Measurements from ENCODE around the gene ARSB. TPM values are rescaled to one million over a fixed set of nuclear protein-coding genes. Genes with fewer than 3 reads are reported as not detected.
"Not testable (repeated sequence)": the region's sequence is repeated elsewhere in the genome, so short reads cannot be mapped to it uniquely, and the experiment has no call there.

ARSB gene
- total RNA-seq, 1 donor from 2014 or later: 14.6 TPM

DNA sequence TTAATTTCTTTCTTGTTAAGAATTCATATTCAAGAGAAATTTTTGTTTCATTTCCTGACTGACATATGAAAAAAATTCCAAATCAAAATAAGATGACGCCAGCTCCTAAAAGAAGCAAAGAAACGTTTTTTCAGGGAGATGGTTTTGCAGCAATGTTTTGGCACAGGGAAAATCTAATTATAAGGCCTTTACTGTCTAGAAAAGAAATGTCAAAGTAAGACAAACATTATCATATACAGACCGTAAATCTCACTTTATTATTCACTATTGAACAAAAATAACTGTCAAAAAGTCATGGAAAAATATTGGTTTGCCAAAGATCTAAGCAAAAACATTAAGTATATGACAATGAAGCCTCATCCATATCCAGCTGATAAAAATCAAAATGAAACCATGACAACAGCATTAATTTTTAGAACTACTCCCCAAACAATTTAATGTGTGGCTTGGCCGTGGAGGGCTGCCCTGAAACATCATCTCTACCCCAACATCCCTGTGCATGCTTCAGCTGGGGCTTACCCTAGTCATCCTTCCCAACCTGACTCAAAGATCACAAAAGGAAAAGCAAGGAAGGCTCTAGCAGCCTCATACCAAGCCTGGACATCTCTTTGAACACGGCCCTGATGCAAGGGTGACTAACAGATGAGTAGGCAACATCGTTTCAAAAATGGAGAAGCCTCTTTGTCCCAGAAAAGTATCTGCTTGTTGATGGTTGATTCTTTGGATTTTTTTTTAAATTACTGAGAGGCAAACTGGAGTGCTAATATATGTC is 95.6 kb downstream of the ARSB start:
- no peaks in the 10 kb centered on the region for H3K27me3 ChIP-seq (ENCODE audit: control insufficient read depth in 3 of 3, insufficient read depth in 3 of 3, low read length in 3 of 3)
- H3K4me1 ChIP-seq (ENCODE audit: control insufficient read depth in 3 of 3, insufficient read depth in 3 of 3, low read length in 3 of 3): peaks cover 0 to 3% (median 0%) of the 10 kb centered on the region in 3 donors
- no peaks in the 10 kb centered on the region for H3K9me3 ChIP-seq (ENCODE audit: control insufficient read depth in 3 of 3, low read length in 3 of 3)
- no peak overlapping the region for H3K9ac ChIP-seq (ENCODE audit: low read depth in 1 of 3, low read length in 3 of 3)
- H3K27ac ChIP-seq (ENCODE audit: low read depth, low read length): no peak overlapping the region
- H3K36me3 ChIP-seq (ENCODE audit: control insufficient read depth in 3 of 3, insufficient read depth in 3 of 3, low read length in 3 of 3): no peaks in the 10 kb centered on the region
- no peak overlapping the region for H3K4me3 ChIP-seq (ENCODE audit: low read length in 3 of 3)

DNA sequence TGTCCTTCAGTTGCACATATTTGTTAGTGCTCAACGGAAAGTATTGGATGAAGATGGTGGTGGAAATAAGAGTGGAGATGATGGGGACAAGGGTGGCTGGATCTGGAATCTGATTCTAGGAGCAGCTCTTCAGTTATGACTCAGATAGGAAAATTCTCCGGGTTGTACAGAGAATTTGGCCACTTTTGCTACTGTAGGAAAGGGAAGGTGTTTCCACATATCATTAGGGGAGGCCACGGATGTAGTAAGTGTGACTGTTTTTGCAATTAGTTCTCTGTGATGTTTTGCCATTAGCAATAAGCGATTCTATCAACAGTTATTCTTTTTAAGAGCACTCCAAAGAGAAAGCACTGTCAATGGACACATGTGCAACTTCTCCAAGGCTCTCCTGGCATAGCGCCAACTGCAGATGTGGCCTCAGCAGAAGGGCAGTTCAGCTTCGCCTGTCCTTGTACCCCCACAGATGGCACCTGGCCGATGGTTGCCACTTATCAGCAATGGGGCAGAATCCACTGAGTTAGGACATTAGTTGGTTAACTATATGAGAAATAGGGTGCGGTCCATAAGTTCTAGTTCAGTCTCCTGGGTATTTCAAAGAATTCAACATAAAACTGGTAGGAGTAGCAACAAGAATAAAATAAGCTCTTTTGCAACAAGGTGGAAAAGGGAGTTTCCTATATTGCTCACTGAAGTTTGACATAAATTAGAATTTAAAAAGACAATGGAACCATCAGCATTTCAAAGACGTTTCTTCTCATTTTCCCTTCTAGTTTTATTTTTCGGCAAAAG is 96.3 kb downstream of the ARSB start:
- Histone ChIP-seq H3K27me3 (ENCODE audit: control insufficient read depth in 3 of 3, insufficient read depth in 3 of 3, low read length in 3 of 3) (no peaks in the 10 kb centered on the region), H3K27ac (ENCODE audit: low read depth, low read length) (no peak overlapping the region), H3K9me3 (ENCODE audit: control insufficient read depth in 3 of 3, low read length in 3 of 3) (no peaks in the 10 kb centered on the region), H3K36me3 (ENCODE audit: control insufficient read depth in 3 of 3, insufficient read depth in 3 of 3, low read length in 3 of 3) (no peaks in the 10 kb centered on the region), H3K4me3 (ENCODE audit: low read length in 3 of 3) (no peak overlapping the region), H3K4me1 (ENCODE audit: control insufficient read depth in 3 of 3, insufficient read depth in 3 of 3, low read length in 3 of 3) (peaks cover 0 to 3% (median 0%) of the 10 kb centered on the region in 3 donors), H3K9ac (ENCODE audit: low read depth in 1 of 3, low read length in 3 of 3) (no peak overlapping the region)

DNA sequence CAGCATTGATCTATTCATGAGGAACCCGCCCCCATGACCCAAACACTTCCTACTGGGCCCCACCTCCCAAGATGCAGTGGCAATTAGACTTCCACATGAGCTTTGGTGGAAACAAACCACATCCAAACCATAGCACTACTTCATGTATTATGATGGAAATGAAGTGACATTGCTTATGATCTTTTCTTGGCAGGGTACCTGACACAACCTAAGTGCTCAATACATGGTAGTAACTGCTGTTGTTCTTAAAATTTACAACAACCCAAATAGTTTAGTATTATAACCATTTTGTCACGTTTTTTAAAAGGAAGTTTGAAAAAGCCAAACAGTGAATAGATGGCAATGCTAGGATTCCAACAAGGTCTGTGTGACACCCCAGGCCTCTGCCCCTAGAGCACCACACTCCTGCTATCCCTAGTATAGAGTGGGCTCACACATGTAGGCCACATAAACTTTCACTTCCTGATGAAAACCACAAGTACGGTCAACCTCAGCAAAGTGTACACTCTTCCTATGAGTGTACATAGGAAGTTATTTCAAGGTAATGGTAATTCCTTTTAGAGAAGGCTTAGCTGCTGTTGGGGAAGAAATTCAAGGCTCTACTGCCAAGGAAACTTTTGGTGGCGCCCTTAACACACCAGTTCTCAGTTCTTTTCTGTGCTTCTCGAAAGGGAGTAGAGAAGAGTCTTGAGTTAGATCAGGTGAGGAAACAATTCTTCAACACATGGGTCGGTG is 97.6 kb downstream of the ARSB start:
- no peaks in the 10 kb centered on the region for H3K9me3 ChIP-seq (ENCODE audit: control insufficient read depth in 3 of 3, low read length in 3 of 3)
- peaks cover 0 to 3% (median 0%) of the 10 kb centered on the region in 3 donors for H3K4me1 ChIP-seq (ENCODE audit: control insufficient read depth in 3 of 3, insufficient read depth in 3 of 3, low read length in 3 of 3)
- no peak overlapping the region for H3K4me3 ChIP-seq (ENCODE audit: low read length in 3 of 3)
- H3K27ac ChIP-seq (ENCODE audit: low read depth, low read length): no peak overlapping the region
- no peak overlapping the region for H3K9ac ChIP-seq (ENCODE audit: low read depth in 1 of 3, low read length in 3 of 3)
- H3K36me3 ChIP-seq (ENCODE audit: control insufficient read depth in 3 of 3, insufficient read depth in 3 of 3, low read length in 3 of 3): no peaks in the 10 kb centered on the region
- no peaks in the 10 kb centered on the region for H3K27me3 ChIP-seq (ENCODE audit: control insufficient read depth in 3 of 3, insufficient read depth in 3 of 3, low read length in 3 of 3)

DNA sequence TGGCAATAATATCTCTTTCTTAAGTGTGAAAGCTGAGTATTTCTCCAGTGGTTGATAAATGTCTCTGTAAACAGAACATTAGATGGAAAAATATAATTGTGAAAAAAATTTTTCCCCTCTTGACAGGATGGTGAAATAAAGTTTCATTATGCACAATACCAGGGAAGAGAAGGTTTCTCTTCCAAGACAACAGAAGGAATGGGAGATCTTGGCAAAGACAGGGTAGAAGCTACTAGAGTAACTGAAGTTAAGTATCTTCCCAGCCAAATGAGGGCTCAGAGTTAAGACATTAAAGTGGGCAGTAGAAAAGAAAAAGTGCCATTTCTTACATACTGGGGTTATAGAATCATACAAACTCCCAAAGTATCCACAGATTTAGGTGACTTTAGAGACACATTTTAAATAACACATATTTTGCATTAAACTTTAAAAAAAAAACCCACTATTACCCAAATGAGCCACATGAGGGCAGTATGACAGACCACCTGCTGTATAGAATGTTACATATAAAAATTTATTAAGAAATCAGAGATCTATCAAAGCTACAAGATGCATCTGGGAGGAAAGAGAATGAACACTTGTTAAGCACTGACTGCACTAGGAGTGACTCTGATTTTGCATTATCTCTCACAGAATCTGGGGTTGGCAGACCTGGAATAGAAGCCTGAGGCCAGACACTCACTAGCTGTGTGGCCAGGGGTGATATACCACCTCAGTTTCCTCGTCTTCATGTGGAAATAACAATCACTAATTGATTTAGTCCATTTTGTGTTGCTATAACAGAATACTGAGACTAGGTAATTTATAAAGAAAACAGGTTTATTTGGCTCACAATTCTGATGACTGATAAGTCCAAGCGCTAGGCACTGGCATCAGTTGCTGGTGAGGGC is 98.5 kb downstream of the ARSB start:
- no peaks in the 10 kb centered on the region for H3K27me3 ChIP-seq (ENCODE audit: control insufficient read depth in 3 of 3, insufficient read depth in 3 of 3, low read length in 3 of 3)
- H3K4me1 ChIP-seq (ENCODE audit: control insufficient read depth in 3 of 3, insufficient read depth in 3 of 3, low read length in 3 of 3): peaks cover 0 to 3% (median 0%) of the 10 kb centered on the region in 3 donors
- no peaks in the 10 kb centered on the region for H3K36me3 ChIP-seq (ENCODE audit: control insufficient read depth in 3 of 3, insufficient read depth in 3 of 3, low read length in 3 of 3)
- H3K27ac ChIP-seq (ENCODE audit: low read depth, low read length): no peak overlapping the region
- H3K9ac ChIP-seq (ENCODE audit: low read depth in 1 of 3, low read length in 3 of 3): no peak overlapping the region
- no peak overlapping the region for H3K4me3 ChIP-seq (ENCODE audit: low read length in 3 of 3)
- no peaks in the 10 kb centered on the region for H3K9me3 ChIP-seq (ENCODE audit: control insufficient read depth in 3 of 3, low read length in 3 of 3)

DNA sequence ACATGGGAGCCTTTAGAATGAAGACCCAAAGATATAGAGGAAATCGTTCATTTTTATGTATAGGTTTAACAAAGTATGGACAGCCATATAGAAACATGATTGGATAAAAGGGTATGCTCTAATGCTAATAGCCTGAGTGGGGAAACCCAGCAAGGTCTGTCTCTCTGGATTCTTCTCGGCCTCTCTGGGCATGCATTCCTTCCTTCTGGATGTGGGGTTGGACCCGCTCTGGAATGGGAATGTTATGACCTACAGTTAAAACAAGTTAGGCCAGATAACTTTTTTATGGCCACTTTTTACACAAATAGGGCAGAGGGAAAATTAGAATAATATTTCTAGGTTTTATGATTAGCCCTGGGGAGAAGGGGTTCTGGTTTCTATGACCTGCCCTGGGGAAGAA is 103.2 kb downstream of the ARSB start:
- H3K27me3 ChIP-seq (ENCODE audit: control insufficient read depth in 3 of 3, insufficient read depth in 3 of 3, low read length in 3 of 3): no peaks in the 10 kb centered on the region
- no peaks in the 10 kb centered on the region for H3K36me3 ChIP-seq (ENCODE audit: control insufficient read depth in 3 of 3, insufficient read depth in 3 of 3, low read length in 3 of 3)
- no peaks in the 10 kb centered on the region for H3K9me3 ChIP-seq (ENCODE audit: control insufficient read depth in 3 of 3, low read length in 3 of 3)
- H3K27ac ChIP-seq (ENCODE audit: low read depth, low read length): no peak overlapping the region
- H3K4me3 ChIP-seq (ENCODE audit: low read length in 3 of 3): no peak overlapping the region
- no peak overlapping the region for H3K9ac ChIP-seq (ENCODE audit: low read depth in 1 of 3, low read length in 3 of 3)
- H3K4me1 ChIP-seq (ENCODE audit: control insufficient read depth in 3 of 3, insufficient read depth in 3 of 3, low read length in 3 of 3): no peaks in the 10 kb centered on the region

DNA sequence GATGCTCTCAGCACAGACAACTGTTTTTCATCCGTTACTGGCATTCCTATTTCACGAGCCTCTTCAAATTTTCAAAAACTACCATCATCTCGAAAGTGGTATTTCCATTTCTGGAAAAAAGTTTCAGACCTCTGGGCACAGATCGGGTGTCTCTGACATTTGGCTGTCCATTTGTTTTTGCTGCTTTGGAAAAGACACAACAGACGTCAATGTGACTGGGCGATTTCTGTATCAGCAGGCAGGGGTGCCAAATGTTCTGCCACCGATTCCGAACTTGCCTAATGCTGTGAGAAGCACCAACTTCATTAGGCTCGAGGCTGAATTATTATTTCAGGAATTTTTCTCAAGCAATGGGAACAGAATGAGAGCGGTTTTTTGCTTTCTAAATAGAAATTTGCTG is 105.6 kb downstream of the ARSB start:
- Histone ChIP-seq H3K27ac (ENCODE audit: low read depth, low read length) (no peak overlapping the region), H3K4me3 (ENCODE audit: low read length in 3 of 3) (peak overlapping the region in 1 of 3 donors; percentile 22), H3K9me3 (ENCODE audit: control insufficient read depth in 3 of 3, low read length in 3 of 3) (no peaks in the 10 kb centered on the region), H3K36me3 (ENCODE audit: control insufficient read depth in 3 of 3, insufficient read depth in 3 of 3, low read length in 3 of 3) (no peaks in the 10 kb centered on the region), H3K9ac (ENCODE audit: low read depth in 1 of 3, low read length in 3 of 3) (no peak overlapping the region), H3K27me3 (ENCODE audit: control insufficient read depth in 3 of 3, insufficient read depth in 3 of 3, low read length in 3 of 3) (no peaks in the 10 kb centered on the region), H3K4me1 (ENCODE audit: control insufficient read depth in 3 of 3, insufficient read depth in 3 of 3, low read length in 3 of 3) (no peaks in the 10 kb centered on the region)

DNA sequence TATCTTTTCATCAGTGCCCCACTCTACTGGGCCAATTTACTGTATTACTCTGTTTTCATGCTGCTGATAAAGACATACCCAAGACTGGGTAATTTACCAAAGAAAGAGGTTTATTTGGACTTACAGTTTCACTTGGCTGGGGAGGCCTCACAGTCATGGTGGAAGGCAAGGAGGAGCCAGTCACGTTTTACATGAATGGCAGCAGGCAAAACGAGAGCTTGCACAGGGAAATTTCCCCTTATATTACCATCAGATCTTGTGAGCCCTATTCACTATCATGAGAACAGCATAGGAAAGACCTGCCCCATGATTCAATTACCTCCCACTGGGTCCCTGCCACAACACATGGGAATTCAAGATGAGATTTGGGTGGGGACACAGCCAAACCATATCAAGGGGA is 119.0 kb downstream of the ARSB start:
- H3K4me1 ChIP-seq (ENCODE audit: control insufficient read depth in 3 of 3, insufficient read depth in 3 of 3, low read length in 3 of 3); H3K9me3 ChIP-seq (ENCODE audit: control insufficient read depth in 3 of 3, low read length in 3 of 3); H3K4me3 ChIP-seq (ENCODE audit: low read length in 3 of 3); H3K9ac ChIP-seq (ENCODE audit: low read depth in 1 of 3, low read length in 3 of 3); H3K27me3 ChIP-seq (ENCODE audit: control insufficient read depth in 3 of 3, insufficient read depth in 3 of 3, low read length in 3 of 3); H3K36me3 ChIP-seq (ENCODE audit: control insufficient read depth in 3 of 3, insufficient read depth in 3 of 3, low read length in 3 of 3); H3K27ac ChIP-seq (ENCODE audit: low read depth, low read length): not testable (repeated sequence)

DNA sequence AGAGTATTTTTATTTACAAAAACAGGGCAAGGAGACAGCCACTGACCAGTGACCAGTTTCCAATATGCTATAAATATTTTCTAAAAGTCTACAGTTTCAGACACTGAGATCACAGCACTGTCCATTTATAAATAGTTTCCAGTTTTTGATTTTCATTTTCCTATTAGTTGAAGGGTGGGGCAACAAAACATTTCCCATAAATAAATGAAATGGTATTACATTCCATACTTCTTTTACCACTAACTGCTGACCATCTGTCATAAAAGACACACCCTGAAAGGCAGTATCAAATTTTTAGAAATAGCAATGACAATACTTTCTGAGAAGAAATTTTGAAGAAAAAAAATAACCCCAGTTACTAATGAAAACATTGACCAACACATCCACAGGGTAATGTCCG is 126.7 kb downstream of the ARSB start:
- no peaks in the 10 kb centered on the region for H3K4me1 ChIP-seq (ENCODE audit: control insufficient read depth in 3 of 3, insufficient read depth in 3 of 3, low read length in 3 of 3)
- no peaks in the 10 kb centered on the region for H3K36me3 ChIP-seq (ENCODE audit: control insufficient read depth in 3 of 3, insufficient read depth in 3 of 3, low read length in 3 of 3)
- H3K9ac ChIP-seq (ENCODE audit: low read depth in 1 of 3, low read length in 3 of 3): no peak overlapping the region
- H3K4me3 ChIP-seq (ENCODE audit: low read length in 3 of 3): no peak overlapping the region
- no peaks in the 10 kb centered on the region for H3K27me3 ChIP-seq (ENCODE audit: control insufficient read depth in 3 of 3, insufficient read depth in 3 of 3, low read length in 3 of 3)
- H3K9me3 ChIP-seq (ENCODE audit: control insufficient read depth in 3 of 3, low read length in 3 of 3): no peaks in the 10 kb centered on the region
- H3K27ac ChIP-seq (ENCODE audit: low read depth, low read length): no peak overlapping the region

DNA sequence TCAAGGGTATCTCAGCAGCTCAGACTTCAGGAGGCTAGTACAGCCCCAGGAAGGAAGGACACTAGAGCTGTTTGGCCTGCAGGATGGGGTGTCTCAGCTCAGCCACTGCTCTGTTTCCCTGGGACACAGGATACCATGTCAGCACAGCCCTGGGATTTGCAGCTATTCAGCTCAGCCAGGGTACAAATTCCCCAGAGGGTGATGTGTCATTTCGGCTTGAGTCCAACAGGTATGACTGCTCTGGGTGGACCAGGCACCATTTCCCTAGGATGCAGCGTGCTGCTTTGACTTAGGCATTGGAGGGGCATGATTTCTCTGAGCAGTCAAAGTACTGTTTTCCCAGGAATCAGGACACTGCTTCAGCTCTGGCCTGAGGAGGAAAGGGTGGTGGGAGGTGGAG is 130.1 kb downstream of the ARSB start:
- H3K9ac ChIP-seq (ENCODE audit: low read depth in 1 of 3, low read length in 3 of 3): no peak overlapping the region
- no peak overlapping the region for H3K4me3 ChIP-seq (ENCODE audit: low read length in 3 of 3)
- no peaks in the 10 kb centered on the region for H3K36me3 ChIP-seq (ENCODE audit: control insufficient read depth in 3 of 3, insufficient read depth in 3 of 3, low read length in 3 of 3)
- H3K27me3 ChIP-seq (ENCODE audit: control insufficient read depth in 3 of 3, insufficient read depth in 3 of 3, low read length in 3 of 3): no peaks in the 10 kb centered on the region
- H3K27ac ChIP-seq (ENCODE audit: low read depth, low read length): no peak overlapping the region
- H3K4me1 ChIP-seq (ENCODE audit: control insufficient read depth in 3 of 3, insufficient read depth in 3 of 3, low read length in 3 of 3): no peaks in the 10 kb centered on the region
- H3K9me3 ChIP-seq (ENCODE audit: control insufficient read depth in 3 of 3, low read length in 3 of 3): no peaks in the 10 kb centered on the region
